NB4 (cell line): ENCODE measurements around the gene ADAM33.

Experiments
- DNase-seq: peaks from one replicate; pipeline ENCODE4 v3.0.0; 2010; ENCODE audit warnings: low read depth
- H3K4me3 ChIP-seq: one replicate; pipeline ENCODE4 v1.5.1; 2011; ENCODE audit warnings: mild to moderate bottlenecking, low read depth, low read length, moderate library complexity
- MYC ChIP-seq: IDR thresholded peaks from 2 replicates; pipeline ENCODE4 v1.6.1; 2011; ENCODE audit warnings: low read depth, low read length
- POLR2A ChIP-seq: IDR thresholded peaks from 2 replicates; pipeline ENCODE4 v1.6.1; 2011; ENCODE audit warnings: mild to moderate bottlenecking; ENCODE audit not compliant: insufficient read length; ENCODE audit errors: extremely low read depth
- TF ChIP-seq, protein P1 (sequence below): IDR thresholded peaks from 2 replicates; pipeline ENCODE4 v1.6.1; 2011; ENCODE audit warnings: low read depth, low read length
- TF ChIP-seq, protein P2 (sequence below): IDR thresholded peaks from one replicate; pipeline ENCODE4 v1.5.1; 2012; ENCODE audit warnings: low read depth, low read length

Gene ADAM33

DNA sequence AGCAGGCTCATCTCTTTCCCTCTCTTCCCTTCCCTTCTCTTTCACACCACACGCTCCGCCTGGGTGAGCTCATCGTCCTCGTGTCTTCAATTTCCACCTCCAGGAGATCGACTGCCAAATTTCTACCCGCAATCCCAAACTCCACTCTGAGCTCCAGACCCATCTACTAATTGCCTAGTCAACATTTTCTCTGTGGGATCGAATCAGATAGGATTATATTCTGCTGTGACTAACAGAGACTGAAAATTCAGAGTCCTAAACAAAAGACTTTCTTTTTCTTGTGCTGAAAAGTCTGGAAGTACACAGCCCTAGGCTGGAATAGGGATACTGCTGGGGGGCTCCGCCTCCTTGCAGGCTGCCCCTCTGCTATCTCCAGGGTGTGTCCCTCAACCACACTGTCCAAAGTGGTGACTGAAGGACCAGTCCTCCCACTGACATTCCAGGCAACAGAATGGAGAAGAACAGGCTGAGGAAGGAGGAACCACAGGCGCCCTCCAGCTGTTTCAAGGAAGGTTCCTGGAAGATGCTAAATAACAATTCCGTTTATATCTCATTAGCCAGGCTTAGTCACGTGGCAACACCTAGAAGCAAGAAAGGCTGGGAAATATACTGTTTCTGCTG lies 45.7 kb upstream of the ADAM33 start:
- no peak overlapping the region for H3K4me3 ChIP-seq
- TF ChIP-seq, protein P1, sequence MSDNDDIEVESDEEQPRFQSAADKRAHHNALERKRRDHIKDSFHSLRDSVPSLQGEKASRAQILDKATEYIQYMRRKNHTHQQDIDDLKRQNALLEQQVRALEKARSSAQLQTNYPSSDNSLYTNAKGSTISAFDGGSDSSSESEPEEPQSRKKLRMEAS, result no peak
- TF ChIP-seq POLR2A (no peak), MYC (no peak)
- TF ChIP-seq, protein P2, sequence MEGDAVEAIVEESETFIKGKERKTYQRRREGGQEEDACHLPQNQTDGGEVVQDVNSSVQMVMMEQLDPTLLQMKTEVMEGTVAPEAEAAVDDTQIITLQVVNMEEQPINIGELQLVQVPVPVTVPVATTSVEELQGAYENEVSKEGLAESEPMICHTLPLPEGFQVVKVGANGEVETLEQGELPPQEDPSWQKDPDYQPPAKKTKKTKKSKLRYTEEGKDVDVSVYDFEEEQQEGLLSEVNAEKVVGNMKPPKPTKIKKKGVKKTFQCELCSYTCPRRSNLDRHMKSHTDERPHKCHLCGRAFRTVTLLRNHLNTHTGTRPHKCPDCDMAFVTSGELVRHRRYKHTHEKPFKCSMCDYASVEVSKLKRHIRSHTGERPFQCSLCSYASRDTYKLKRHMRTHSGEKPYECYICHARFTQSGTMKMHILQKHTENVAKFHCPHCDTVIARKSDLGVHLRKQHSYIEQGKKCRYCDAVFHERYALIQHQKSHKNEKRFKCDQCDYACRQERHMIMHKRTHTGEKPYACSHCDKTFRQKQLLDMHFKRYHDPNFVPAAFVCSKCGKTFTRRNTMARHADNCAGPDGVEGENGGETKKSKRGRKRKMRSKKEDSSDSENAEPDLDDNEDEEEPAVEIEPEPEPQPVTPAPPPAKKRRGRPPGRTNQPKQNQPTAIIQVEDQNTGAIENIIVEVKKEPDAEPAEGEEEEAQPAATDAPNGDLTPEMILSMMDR, result no peak
- no peak for DNase-seq

DNA sequence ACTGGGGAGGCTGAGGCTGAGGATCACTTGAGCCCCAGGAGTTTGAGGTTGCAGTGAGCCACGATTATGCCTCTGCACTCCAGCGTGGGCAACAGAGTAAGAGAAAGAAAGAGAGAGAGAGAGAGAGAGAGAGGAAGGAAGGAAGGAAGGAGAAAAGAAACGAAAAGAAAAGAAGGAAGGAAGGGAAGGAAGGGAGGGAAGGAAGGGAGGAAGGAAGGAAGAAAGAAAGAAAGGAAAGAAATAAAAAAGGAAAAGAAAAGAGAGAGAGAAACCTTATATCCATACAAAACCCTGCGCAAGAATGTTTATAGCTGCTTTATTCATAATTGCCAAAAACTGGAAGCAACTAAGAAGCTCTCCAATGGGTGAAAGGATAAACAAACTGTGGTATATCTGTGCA lies 42.5 kb upstream of the ADAM33 start:
- DNase-seq, result no peak
- TF ChIP-seq, protein P1, result no peak
- TF ChIP-seq MYC, result no peak
- TF ChIP-seq, protein P2, result no peak
- no peak for TF ChIP-seq POLR2A
- no peak overlapping the region for H3K4me3 ChIP-seq

DNA sequence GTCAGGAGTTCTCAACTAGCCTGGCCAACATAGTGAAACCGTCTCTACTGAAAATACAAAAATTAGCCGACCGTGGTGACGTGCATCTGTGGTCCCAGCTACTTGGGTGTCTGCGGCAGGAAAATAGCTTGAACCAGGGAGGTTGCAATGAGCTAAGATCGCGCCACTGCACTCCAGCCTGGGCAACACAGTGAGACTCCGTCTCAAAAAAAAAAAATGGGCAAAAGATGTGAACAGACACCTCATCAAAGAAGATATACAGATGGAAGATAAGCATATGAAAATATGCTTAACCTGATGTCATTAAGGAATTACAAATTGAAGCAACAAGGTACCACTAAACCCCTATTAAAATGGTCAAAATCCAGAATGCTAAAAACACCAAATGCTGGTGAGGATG lies 41.5 kb upstream of the ADAM33 start:
- DNase-seq, result no peak
- no peak overlapping the region for H3K4me3 ChIP-seq
- TF ChIP-seq, protein P2, result no peak
- TF ChIP-seq POLR2A (no peak), MYC (no peak)
- TF ChIP-seq, protein P1, result no peak

DNA sequence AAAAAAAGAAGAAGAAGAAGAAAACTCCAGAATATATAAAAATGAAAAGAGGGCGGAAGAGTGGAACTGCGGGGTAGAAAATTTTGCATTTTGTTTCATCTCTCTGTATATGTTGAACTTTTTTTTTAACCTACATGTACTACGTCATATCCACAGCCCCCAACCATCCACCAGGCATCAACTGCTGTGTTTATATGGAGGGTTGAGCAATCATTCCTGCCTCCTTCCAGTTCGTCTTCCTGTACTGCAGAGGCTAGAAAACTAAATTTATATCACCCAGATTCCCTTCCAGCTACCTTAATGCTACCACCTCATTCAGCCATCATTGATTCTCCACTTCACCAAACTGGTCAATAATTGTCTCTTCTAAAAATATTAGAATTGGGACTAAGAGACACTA lies 40.1 kb upstream of the ADAM33 start:
- peak; percentile 50 for DNase-seq
- no peak overlapping the region for H3K4me3 ChIP-seq
- TF ChIP-seq, protein P1, result no peak
- TF ChIP-seq, protein P2, result no peak
- TF ChIP-seq MYC (no peak), POLR2A (no peak)

DNA sequence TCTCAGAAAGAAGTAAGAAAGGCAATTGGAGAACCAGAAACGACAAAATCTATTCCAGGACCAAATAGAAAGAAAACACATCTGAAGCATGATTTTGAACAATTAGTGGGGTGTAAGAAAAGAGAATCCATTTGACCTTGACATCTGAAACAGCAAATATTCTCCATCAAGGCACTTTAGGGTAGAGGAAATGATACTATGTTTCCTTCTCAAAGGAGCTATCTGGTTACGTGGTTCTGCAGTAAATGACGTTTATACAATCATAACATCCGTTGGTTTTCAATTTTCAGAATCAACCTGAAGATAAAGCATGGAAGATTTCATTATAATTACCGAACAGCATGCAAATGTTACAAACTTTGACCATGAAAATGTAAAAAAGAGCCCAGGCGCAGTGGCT lies 38.8 kb upstream of the ADAM33 start:
- H3K4me3 ChIP-seq, result no peak overlapping the region
- TF ChIP-seq MYC (no peak), POLR2A (no peak)
- TF ChIP-seq, protein P2, result no peak
- TF ChIP-seq, protein P1, result no peak
- no peak for DNase-seq

DNA sequence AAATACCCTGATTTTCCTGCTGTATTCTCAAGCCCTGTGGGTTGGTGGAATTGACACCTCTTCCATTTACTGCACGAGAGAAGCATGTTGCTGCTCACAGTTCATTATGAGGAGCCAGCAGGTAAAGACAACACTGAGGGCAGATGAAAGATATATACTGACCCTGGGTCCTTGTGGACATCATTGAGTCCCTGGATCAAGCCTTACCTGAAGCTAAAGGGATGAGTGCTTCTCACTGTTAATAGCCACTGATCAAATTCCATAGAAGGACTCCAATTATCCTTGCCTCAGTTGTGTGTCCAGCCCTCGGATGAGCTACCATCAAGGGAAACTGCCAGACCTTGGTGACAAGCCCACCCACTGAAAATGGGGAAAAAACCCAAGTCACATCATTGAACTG lies 38.3 kb upstream of the ADAM33 start:
- H3K4me3 ChIP-seq, result no peak overlapping the region
- no peak for DNase-seq
- TF ChIP-seq POLR2A (no peak), MYC (no peak)
- TF ChIP-seq, protein P2, result no peak
- TF ChIP-seq, protein P1, result no peak
